Activated T-cell treated with anti-CD3 and anti-CD28 coated beads, Interleukin-2, amount 50 U/mL, for 48 hours (primary cell): Measurements from ENCODE around the gene PCSK9.

Source experiments
- DNase-seq, 2 experiments: peaks; one replicate each; pipeline ENCODE4 v3.0.0-alpha.2; 2020

PCSK9 gene

DNA sequence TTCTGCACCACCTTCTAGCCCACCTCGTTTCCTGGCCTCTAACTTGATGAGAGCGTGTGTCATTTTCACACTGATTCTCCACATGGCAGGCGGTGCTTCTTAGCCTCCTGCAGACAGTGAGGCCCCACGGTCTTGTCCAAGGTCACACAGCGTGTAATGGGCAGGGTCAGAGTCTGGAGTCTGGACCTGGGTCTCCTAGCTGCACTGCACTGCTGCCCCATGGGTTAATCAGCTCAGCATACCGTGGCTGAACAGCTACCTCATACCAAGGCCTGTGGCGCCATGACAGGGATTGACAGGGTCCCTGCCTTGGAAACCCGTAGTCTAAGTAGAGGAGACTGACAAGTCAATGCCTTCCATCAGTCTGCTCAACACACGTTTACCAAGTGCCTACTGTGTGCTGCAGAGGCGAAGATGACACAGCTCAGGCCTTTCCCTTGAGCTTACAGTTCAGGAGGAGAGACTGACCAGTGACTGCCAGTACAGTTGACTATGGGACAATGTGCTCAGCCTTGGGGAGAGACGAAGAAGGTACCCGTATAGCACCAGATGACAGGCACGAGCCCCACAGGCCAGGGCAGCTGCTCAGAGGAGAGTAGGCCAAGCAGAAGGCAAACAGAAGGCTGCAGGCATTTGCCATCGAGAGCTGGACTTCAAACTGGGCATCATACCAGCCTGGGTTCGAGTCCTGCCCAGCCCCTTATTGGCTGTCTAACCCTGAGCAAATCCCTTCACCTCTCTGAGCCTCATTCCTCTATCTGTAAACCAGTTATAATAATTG is 5.5 kb downstream of the PCSK9 start:
- no peak for DNase-seq

DNA sequence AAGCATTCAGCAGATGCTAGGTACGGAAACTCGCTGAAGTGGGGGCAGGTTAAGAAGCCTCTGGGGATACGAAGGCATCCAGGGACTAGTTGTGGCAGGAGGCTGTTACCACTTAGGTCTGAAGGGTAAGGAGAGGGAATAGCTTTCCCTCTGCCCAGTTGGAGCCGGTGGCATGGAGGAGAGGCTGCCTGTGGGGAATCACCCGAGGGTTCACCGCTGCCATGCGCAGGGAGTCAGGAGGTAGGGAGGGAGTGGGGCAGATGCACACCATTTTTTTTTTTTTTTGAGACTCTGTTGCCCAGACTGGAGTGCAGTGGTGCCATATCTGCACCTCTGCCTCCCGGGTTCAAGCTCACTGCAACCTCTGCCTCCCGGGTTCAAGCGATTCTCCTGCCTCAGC is 6.1 kb downstream of the PCSK9 start:
- DNase-seq, result no peak

- DNase-seq, result no peak
These were observed 7.5 kb downstream of the PCSK9 start for GRCh38 chr1:55046871-55047270.

DNA sequence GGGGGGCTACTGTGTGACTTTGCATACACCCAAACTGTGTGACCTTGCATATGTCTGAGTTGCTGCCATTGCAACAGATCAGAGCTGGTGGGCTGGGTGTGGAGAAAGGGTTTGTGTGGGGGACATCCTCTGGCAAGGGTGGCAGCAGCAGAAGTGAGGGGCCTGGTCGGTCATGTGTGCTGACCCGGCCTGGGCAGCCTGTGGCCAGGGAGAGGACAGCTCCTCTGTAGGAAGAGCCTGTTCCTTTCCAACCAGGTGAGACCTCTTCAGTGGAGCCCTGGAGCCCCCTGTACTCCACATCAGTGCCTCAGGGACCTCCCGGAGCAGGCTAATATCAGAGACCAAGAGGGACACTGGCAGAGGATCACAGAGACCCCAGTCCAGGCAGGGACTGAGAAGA is 8.3 kb downstream of the PCSK9 start:
- DNase-seq, result no peak

DNA sequence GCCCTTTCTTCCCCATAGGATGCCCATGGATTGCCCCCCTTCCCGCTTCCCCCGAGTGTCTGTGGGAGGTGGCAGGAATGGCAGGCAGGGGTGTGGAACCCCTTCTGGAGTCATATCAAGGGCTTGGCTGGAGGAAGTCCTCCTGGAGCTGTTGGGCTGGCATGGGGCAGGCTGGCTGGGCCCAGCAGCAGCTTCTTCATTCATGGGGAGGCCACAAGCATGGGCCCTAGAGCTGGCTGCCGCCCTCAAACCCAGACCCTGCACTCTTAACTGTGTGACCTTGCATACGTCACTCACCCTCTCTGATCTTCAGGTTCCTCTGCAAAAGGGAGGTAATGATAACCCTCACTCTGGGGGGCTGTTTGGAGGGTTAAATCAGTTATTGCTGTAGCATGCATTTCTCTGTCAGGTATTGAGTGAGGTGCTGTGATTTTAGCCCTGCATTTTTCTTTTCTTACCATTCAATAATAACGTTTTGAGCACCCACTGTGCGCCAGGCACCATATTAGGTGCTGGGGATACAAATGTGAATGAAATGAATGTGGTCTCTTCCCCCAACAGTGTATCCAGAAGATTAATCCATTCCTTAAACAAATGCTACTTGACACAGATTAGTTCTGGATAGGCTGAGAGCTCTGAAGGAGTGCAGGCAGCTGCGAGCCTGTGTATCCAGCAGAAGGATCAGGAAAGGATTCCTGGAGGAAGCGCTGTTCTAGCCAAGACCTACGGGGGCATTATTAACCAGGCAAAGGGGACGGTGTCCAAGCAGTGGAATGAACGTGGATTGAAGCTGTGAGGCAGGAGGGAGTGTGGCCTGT is 9.3 kb downstream of the PCSK9 start:
- no peak for DNase-seq

DNA sequence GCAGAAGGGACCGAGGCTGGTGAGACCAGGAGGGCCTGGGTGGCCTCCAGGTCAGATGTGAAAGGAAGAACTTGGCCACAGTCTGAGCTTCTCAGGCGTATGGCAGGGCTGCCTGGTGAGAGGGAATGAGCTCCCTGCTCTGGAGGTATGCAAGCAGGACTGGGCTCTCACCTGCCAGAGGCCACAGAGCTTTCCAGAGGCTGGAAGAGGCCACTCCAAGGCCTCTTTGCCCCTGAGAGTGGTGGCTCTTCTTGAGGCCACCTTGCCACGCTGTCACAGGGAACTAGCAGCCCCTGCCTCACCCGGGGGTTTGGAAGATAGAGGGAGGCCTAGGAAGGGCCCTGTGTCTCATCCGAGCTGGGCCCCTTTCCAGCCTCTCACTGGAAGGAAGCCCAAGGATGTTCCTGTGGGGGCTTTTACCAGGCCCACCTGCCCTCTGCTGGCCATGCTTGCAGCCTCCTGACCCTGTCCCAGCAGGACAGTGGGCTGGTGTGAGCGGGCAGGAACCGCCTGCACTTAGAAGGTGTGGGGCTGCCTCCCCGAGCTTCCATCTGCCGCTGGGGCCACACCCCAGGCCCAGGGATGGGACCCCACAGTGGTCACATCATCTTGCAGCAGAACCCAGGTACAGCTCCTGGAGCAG is 10.0 kb downstream of the PCSK9 start:
- no peak for DNase-seq

- no peak for DNase-seq
These were observed 10.5 kb downstream of the PCSK9 start for GRCh38 chr1:55049914-55050278.

DNA sequence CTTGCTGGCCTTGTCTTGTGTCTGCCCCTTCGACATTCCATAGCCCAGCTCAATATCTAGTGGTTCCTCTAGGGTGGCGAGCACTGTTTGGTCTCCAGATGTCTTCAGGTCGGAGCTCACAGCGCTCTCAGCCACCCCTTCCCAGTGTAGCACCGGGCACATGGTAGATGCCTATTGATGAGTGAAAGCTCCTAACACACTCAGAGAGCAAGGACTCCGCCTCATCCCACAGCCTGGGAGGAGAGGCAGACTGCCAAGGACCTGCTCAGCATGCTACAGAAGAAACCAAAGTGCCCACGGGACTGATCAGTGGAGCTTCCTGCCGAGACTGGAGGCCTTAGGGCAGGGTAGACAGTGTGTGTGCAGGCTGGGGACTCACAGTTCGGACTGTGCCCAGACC is 10.9 kb downstream of the PCSK9 start:
- no peak for DNase-seq

- DNase-seq, result no peak
These were observed 11.8 kb downstream of the PCSK9 start for GRCh38 chr1:55051169-55051568.

- no peak for DNase-seq
These were observed 12.3 kb downstream of the PCSK9 start for GRCh38 chr1:55051621-55052020.

- no peak for DNase-seq
These were observed 13.1 kb downstream of the PCSK9 start for GRCh38 chr1:55052221-55053142.

GRCh38 chr1:55053265-55053954 is 14.1 kb downstream of the PCSK9 start:
- no peak for DNase-seq

DNA sequence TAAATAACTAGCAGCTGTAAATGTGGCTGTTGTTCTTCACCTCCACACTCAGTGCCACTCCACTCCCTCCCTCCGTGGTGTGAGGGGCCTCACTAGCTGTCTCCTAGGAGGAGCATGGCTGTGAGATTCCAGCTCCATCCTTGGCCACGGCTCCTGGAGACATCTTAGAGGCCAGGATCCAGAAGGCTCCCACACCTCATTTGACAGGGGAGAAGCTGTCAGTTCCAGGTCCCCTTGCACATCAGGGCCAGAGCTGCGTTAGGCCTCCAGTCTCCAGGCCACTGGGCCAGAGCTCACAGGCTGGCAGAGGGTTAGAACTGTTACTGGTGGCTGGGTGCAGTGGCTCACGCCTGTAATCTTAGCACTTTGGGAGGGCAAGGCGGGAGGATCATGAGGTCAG is 15.0 kb downstream of the PCSK9 start:
- no peak for DNase-seq

- DNase-seq, result no peak
These were observed 15.9 kb downstream of the PCSK9 start for GRCh38 chr1:55055084-55055882.

DNA sequence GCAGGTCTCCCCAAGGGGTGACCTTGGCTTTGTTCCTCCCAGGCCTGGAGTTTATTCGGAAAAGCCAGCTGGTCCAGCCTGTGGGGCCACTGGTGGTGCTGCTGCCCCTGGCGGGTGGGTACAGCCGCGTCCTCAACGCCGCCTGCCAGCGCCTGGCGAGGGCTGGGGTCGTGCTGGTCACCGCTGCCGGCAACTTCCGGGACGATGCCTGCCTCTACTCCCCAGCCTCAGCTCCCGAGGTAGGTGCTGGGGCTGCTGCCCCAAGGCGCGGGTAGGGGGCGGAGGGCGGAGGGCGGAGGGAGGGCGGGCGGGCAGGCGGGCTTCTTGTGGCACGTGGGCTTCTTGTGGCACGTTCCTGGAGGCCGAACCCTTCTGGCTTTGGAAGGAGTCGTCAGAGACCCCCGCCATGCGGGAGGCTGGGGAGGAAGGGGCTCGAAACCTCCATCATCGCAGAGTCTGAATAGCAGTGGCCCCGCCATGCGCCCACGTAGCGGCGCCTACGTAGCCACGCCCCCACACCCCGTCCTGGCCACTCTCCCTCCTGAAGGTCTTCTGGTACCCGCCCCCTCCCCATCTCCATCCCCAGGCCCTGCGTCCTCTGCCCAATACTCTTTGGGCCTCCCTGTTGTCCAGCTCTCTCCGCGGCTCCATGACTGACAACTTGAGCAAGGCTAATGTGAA is 16.7 kb downstream of the PCSK9 start:
- no peak for DNase-seq

- DNase-seq, result no peak
These were observed 17.3 kb downstream of the PCSK9 start for GRCh38 chr1:55056632-55056992.

GRCh38 chr1:55057270-55057955 is 18.1 kb downstream of the PCSK9 start:
- no peak for DNase-seq

- no peak for DNase-seq
These were observed 18.6 kb downstream of the PCSK9 start for GRCh38 chr1:55057956-55058298.

DNA sequence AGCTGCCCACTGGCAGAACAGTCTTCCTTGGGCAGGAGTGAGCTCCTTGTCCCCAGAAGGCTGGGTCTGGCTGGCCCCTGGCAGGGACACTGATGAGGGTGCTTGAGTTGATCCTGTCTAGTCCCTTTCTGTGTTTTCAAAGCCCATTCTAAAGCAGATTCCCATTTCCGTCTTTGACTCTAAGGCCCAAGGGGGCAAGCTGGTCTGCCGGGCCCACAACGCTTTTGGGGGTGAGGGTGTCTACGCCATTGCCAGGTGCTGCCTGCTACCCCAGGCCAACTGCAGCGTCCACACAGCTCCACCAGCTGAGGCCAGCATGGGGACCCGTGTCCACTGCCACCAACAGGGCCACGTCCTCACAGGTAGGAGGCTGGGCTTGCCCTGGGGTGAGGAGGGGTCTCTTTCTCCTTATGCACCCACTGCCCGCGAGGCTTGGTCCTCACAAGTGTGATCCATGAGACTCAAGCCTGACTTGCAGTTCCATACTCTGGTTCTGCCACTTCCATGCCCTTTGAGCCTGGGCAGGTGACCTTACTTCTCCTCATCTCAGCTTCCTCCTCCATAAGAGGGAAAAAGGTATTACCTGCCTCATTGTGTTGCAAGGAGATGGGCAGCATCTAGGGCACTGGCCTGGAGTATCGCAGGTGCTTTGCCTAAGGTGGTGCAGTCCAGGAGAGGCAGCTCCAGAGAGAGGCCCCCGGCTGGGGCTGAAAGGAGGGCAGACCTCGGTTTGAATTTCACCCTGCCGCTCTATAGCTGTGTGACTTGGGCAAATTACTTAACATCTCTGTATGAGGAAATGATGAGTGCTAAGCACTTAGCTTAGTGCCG is 20.2 kb downstream of the PCSK9 start:
- DNase-seq, result peak; percentile 9 to 13
